Stimulated activated effector memory CD8-positive, alpha-beta T cell treated with anti-CD3 and anti-CD28 coated beads, Interleukin-12 subunit alpha, Interleukin-12 subunit beta, amount 100 ng/mL, for 72 hours (primary cell): ENCODE data around the gene CKS1B.
A peak's percentile ranks its signal among the peaks of the same experiment; 100 is the strongest.

Experiments
- ATAC-seq: fragments of 150-1000 bp; cut with Tn5 transposase; 2 replicates; pipeline ENCODE4 v1.10.0; 2021
- DNase-seq, 2 donors: peaks; one replicate each; pipeline ENCODE4 v3.0.0; 2021 to 2022; ENCODE audit warnings: low spot score in 2 of 2
- H3K27ac Mint-ChIP-seq: one replicate; pipeline ENCODE4 v1.8.0; 2022; ENCODE audit warnings: mild to moderate bottlenecking, mixed read lengths
- H3K36me3 Mint-ChIP-seq: one replicate; pipeline ENCODE4 v1.8.0; 2022; ENCODE audit warnings: mild to moderate bottlenecking, mixed read lengths
- H3K4me1 Mint-ChIP-seq: one replicate; pipeline ENCODE4 v1.8.0; 2022; ENCODE audit warnings: mixed read lengths
- H3K4me3 Mint-ChIP-seq: one replicate; pipeline ENCODE4 v1.8.0; 2022; ENCODE audit warnings: mild to moderate bottlenecking, mixed read lengths
- H3K9me3 Mint-ChIP-seq: one replicate; pipeline ENCODE4 v1.8.0; 2022; ENCODE audit warnings: mixed read lengths

Gene CKS1B

DNA sequence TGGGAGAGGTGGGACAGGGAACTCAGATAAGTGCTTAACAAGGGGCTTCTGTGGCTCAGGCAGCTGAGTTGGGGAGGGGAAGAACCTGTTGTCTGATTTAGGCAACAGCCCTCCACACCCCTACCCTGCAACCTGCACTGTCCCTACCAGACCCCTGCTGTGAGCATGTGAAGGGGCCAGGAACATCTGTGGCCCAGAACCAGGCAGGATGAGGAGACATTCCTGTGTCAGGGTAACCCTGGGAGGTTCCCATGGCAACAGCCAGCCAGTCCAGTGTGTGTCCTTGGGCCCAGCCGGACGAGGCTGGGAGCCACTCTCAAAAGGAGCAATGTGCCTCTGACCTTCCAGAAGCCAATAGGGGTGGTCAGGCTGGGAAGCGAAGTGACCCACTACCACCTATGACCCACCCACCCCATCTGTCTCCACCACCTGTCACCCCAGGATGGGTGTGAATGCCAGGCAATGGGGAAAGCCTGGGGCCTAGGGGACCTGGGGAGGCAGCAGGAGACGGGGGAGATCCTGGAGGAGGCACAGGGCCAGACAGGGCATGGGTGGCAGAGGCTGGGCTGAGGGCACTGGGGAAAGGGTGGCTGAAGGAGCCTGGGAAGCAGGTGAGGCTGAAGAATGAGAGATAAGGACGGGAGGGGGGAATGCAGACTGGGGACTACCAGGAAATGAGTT lies 33.0 kb upstream of the CKS1B start:
- H3K9me3 Mint-ChIP-seq: no peaks in the 10 kb centered on the region
- H3K36me3 Mint-ChIP-seq: peaks cover 43% of the 10 kb centered on the region
- peaks cover 80% of the 10 kb centered on the region for H3K4me1 Mint-ChIP-seq
- DNase-seq: peak in 1 of 2 donors; percentile 58
- peak overlapping the region; percentile 49 for H3K4me3 Mint-ChIP-seq
- H3K27ac Mint-ChIP-seq: peak overlapping the region; percentile 84
- ATAC-seq: no peak

- Mint-ChIP-seq H3K36me3 (peaks cover 55% of the 10 kb centered on the region), H3K4me1 (peaks cover 67% of the 10 kb centered on the region), H3K9me3 (no peaks in the 10 kb centered on the region), H3K4me3 (peak overlapping the region; percentile 49), H3K27ac (peak overlapping the region; percentile 84)
- DNase-seq: peak in 1 of 2 donors; percentile 67
- no peak for ATAC-seq
Observed at GRCh38 chr1:154943649-154944400, 30.7 kb upstream of the CKS1B start.

DNA sequence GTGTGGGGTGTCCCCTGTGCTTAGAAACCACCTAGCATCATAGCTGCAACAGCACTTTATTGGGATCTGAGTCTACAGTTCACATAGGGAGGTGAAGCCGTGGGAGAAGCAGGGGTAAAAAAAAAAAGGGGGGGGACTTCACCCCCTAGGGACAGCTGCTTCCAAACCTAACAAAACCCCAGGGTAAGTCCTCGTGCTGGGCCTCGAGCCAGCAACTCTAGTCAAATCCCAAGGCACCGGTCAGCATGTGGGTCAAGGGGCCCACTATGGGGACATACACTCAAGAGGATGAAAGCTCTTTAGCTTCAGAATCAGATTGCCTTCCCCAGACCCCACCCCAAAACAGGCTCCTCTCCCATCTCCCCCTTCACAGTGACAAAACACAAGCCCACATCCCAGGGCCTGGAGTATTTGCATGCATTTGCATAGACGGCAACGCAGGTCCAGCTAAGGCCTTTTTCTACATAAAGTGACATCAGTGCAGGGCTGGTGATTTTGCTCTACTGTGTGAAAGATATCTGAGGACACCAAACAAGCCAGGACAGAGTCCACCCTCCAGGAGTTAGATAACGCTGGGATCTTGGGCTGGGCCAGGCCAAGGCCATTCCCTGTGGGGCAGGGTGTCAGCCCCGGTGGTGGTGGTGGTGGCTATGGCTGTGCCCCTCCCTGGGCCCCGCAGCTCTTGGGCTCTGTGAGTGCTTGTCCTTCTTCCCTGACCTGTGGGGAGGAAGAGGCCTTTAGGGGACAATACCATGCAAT lies 29.9 kb upstream of the CKS1B start:
- no peaks in the 10 kb centered on the region for H3K9me3 Mint-ChIP-seq
- H3K36me3 Mint-ChIP-seq: peaks cover 58% of the 10 kb centered on the region
- H3K4me1 Mint-ChIP-seq: peaks cover 63% of the 10 kb centered on the region
- ATAC-seq (no peak), DNase-seq (no peak)
- H3K4me3 Mint-ChIP-seq: peak overlapping the region; percentile 49
- peak overlapping the region; percentile 84 for H3K27ac Mint-ChIP-seq

DNA sequence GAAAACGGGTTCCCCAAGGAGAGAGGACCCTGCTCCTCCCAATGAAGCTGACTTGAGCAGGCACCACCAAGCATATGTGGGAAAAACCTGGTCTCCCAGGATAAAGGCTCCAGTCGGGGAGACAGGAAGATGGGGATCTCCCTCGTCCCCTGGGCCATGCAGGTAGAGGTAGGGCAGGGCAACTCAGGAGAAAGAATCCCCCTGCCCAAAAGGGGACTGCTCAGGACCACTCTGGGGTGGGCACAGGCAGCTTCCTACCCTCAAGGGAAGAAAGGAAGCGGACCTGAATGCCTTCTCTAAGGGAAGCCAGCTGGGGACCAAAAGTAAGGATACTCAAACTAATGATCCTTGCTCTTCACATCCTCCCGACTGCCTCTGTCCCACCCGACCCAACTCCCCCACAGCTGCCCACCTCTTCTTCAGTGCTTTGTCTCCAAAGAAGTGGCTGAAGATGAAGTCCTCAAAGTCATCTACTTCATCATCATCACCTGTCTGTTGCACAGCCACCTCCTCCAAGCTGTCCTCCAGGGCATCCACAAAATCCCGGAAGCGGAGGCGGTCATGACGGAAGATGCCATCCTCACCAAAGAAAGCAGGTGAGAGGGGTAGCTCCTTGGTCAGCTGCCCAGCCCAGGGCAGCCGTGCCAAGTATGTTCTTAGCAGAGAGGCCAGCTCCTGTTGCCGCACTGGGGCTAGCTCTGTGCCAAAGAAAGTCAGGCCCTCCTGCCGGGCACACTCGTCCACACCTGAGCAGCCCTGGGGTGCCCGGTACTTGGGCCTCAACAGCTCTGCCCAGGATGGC lies 29.1 kb upstream of the CKS1B start:
- Mint-ChIP-seq H3K9me3 (no peaks in the 10 kb centered on the region), H3K36me3 (peaks cover 60% of the 10 kb centered on the region), H3K4me3 (no peak overlapping the region), H3K4me1 (peaks cover 60% of the 10 kb centered on the region), H3K27ac (peak overlapping the region; percentile 84)
- no peak for ATAC-seq
- DNase-seq: no peak

- no peaks in the 10 kb centered on the region for H3K9me3 Mint-ChIP-seq
- H3K4me1 Mint-ChIP-seq: peaks cover 60% of the 10 kb centered on the region
- peak overlapping the region; percentile 78 for H3K27ac Mint-ChIP-seq
Observed at GRCh38 chr1:154945962-154946850, 28.3 kb upstream of the CKS1B start.

DNA sequence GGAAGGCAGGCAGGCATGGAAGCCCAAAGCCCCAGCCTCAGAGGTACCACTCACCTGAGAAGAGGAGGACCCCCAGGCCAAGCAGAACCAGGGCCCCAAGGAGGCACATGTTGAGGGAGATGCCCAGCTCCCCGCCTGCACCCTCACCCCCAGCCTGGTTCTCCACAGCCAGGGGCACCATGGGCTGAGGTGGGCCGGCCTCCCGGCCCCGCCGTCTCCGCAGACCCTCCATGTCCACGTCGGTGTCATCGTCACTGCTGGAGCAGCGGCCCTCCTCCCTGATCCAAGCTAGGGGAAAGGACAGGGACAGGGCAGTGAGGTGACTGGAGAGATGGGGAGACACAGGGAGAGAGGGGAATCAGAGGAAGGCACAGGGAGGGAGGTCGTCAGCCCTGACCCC lies 26.4 kb upstream of the CKS1B start:
- DNase-seq (no peak), ATAC-seq (no peak)
- no peak overlapping the region for H3K4me3 Mint-ChIP-seq
- peaks cover 60% of the 10 kb centered on the region for H3K4me1 Mint-ChIP-seq
- H3K9me3 Mint-ChIP-seq: no peaks in the 10 kb centered on the region
- H3K27ac Mint-ChIP-seq: peak overlapping the region; percentile 74
- peaks cover 69% of the 10 kb centered on the region for H3K36me3 Mint-ChIP-seq

More at GRCh38 chr1:154945962-154946850, 28.3 kb upstream of the CKS1B start:
- no peak for ATAC-seq
- no peak for DNase-seq
- H3K4me3 Mint-ChIP-seq: no peak overlapping the region
- H3K36me3 Mint-ChIP-seq: peaks cover 65% of the 10 kb centered on the region

- peak; percentile 43 for ATAC-seq
- Mint-ChIP-seq H3K27ac (peak overlapping the region; percentile 99), H3K36me3 (peaks cover 60% of the 10 kb centered on the region), H3K4me3 (peak overlapping the region; percentile 95), H3K9me3 (no peaks in the 10 kb centered on the region), H3K4me1 (peaks cover 76% of the 10 kb centered on the region)
- no peak for DNase-seq
Observed at GRCh38 chr1:154951901-154952657, 22.4 kb upstream of the CKS1B start.

DNA sequence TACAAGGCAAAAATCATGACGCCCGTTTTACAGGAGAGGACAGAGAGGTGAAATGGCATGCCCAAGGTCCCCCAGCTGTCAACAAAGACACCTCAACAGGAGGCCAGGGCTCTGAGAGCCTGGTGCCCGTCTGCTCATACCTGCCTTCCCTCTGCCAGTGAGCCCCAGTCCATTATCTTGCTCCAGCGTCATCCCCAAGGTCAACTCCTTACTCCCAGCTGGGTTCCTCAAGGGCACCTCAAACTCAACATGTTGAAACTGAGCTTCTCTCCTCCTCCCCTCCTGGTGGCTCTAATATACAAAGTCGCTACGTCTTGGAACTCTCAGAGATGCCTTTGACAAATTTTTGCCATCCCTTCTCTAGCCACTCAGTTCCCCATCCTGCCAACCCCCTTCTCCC lies 21.8 kb upstream of the CKS1B start:
- DNase-seq (no peak), ATAC-seq (no peak)
- H3K4me3 Mint-ChIP-seq: peak overlapping the region; percentile 95
- no peaks in the 10 kb centered on the region for H3K9me3 Mint-ChIP-seq
- H3K4me1 Mint-ChIP-seq: peaks cover 80% of the 10 kb centered on the region
- peaks cover 60% of the 10 kb centered on the region for H3K36me3 Mint-ChIP-seq
- H3K27ac Mint-ChIP-seq: peak overlapping the region; percentile 99

DNA sequence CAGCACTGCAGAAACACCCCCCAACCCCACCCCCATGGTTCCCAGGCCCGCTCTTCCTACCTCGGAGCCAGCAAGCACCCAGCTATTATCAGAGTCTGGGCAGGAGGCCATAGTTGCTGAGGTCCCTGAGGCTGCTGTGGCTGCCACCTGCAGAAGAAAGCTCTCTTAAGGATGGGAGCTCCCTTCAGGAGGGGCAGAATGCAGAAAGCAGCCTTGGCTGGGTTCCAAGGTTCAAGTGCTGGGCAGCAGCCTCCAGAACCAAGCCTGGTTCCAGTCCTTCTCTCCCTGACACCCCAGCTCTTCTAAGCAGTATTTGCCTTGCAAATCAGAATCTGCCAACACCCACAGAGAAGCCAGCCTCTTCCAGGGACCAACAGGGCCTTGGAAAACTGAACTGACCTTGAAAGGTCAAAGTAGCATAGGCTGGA lies 20.9 kb upstream of the CKS1B start:
- Mint-ChIP-seq H3K4me1 (peaks cover 76% of the 10 kb centered on the region), H3K36me3 (peaks cover 60% of the 10 kb centered on the region), H3K9me3 (no peaks in the 10 kb centered on the region), H3K27ac (peak overlapping the region; percentile 99), H3K4me3 (peak overlapping the region; percentile 95)
- ATAC-seq: no peak
- no peak for DNase-seq

- H3K9me3 Mint-ChIP-seq: no peaks in the 10 kb centered on the region
- peaks cover 63% of the 10 kb centered on the region for H3K36me3 Mint-ChIP-seq
- DNase-seq (no peak), ATAC-seq (no peak)
- H3K4me1 Mint-ChIP-seq: peaks cover 75% of the 10 kb centered on the region
- H3K27ac Mint-ChIP-seq: peak overlapping the region; percentile 99
- H3K4me3 Mint-ChIP-seq: peak overlapping the region; percentile 95
Observed at GRCh38 chr1:154954541-154954940, 19.9 kb upstream of the CKS1B start.

GRCh38 chr1:154955039-154955717 lies 19.3 kb upstream of the CKS1B start:
- peak; percentile 89 for ATAC-seq
- peak overlapping the region; percentile 99 for H3K27ac Mint-ChIP-seq
- H3K9me3 Mint-ChIP-seq: no peaks in the 10 kb centered on the region
- peaks cover 81% of the 10 kb centered on the region for H3K4me1 Mint-ChIP-seq
- H3K4me3 Mint-ChIP-seq: peak overlapping the region; percentile 95
- H3K36me3 Mint-ChIP-seq: peaks cover 68% of the 10 kb centered on the region
- DNase-seq: peak in 1 of 2 donors; percentile 83

DNA sequence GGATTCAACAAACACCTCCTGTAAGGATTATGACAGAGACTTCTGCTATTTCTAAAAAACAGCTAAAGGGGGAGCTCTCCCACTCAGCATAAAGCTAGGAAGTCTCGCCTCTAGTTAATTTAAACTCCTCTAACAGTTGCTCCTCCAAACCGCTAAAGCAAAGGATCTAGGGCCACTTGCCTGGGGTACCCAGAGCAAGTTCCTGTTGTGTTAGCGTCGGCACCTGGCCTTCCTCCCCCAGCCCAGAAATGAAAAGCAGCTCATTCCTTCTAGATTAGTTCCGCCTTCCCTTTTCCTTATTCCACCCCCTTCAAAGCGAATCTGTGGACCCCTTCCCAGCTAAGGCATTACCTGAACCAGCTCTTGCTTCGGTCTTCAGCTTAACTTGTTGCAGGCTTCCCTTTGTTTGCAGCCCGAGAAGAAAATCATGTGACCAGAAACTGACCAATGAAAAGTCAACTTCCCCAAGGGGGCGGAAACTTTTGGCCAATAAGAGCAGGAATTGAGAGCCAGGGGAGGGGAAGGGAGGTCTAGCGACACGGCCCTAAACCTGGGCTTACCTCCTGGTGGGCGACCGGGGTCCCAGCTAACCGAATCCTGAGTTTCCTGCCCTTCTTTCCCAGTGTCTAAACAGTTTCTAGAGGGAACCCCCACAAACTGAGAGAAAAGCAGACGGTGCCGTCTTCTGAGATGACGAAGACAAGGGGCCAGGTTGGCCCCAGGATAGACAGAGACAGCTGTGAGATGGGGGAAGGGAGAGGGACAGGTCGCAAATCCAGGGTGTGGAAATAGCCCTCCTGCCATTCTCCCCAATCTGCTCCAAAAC lies 18.6 kb upstream of the CKS1B start, which contains the start of gene PBXIP1:
Gene PBXIP1 (minus strand): TSS at position 382 of the 826 bp plus-strand sequence. CDS start 2,378 bp downstream, outside the sequence.
- H3K4me1 Mint-ChIP-seq: peaks cover 81% of the 10 kb centered on the region
- DNase-seq (peak; percentile 67 to 90), ATAC-seq (peak; percentile 72)
- peak within 1 kb of the TSS; percentile 95 for H3K4me3 Mint-ChIP-seq
- H3K36me3 Mint-ChIP-seq: peaks cover 63% of the 10 kb centered on the region
- H3K27ac Mint-ChIP-seq: peak within 1 kb of the TSS; percentile 99
- H3K9me3 Mint-ChIP-seq: no peaks in the 10 kb centered on the region
